Peyer's patch (tissue), 4 donors: Measurements from ENCODE around the gene VPS9D1. TPM values are rescaled to one million over a fixed set of nuclear protein-coding genes. Genes with fewer than 3 reads are reported as not detected.

Experiments
- DNase-seq, 3 donors: peaks; one replicate each; pipeline ENCODE4 v3.0.0-alpha.2; 2017 to 2019
- H3K27ac ChIP-seq, 4 donors: fragments of 200-600 bp; sonication (generic); one replicate each; pipeline ENCODE4 v1.5.1; 2016 to 2019
- H3K27me3 ChIP-seq, 2 donors: fragments of 200-600 bp; sonication (generic); one replicate each; pipeline ENCODE4 v1.5.1; 2019
- H3K36me3 ChIP-seq, 3 donors: fragments of 200-600 bp; sonication (generic); one replicate each; pipeline ENCODE4 v1.5.1; 2016 to 2019
- H3K4me1 ChIP-seq, 4 donors: fragments of 200-600 bp; sonication (generic); one replicate each; pipeline ENCODE4 v1.5.1; 2016 to 2019
- H3K4me3 ChIP-seq, 4 donors: fragments of 200-600 bp; sonication (generic); 1 replicate in 3 of 4; 2 replicates in 1 of 4; pipeline ENCODE4 v1.5.1; 2016 to 2019; ENCODE audit warnings: mild to moderate bottlenecking in 1 of 4
- H3K9me3 ChIP-seq, 4 donors: fragments of 200-600 bp; sonication (generic); one replicate each; pipeline ENCODE4 v1.5.1; 2016 to 2019; ENCODE audit warnings: mild to moderate bottlenecking in 1 of 4
- POLR2A ChIP-seq, 2 donors: fragments of 450-650 bp; IDR thresholded peaks; one replicate each; pipeline ENCODE4 v1.5.1; 2017; ENCODE audit warnings: antibody characterized with exemption in 2 of 2, mild to moderate bottlenecking in 2 of 2, moderate library complexity in 2 of 2
- total RNA-seq, 4 donors: library from RNA; depleted of rRNA; stranded (reverse); fragments of >200 nt; gene quantifications; one replicate each; pipeline ENCODE4 v1.1.0, GENCODE V29; 2016
- TF ChIP-seq, protein P1 (sequence below), 6 experiments: fragments of 450-650 bp in 4 of 6; fragments of 200-600 bp in 2 of 6; sonication (generic) in 1 of 6; IDR thresholded peaks; one replicate each; pipeline ENCODE4 v1.5.1; 2017 to 2019; ENCODE audit warnings: antibody characterized with exemption in 6 of 6, mild to moderate bottlenecking in 3 of 6, moderate library complexity in 1 of 6

Gene VPS9D1
- total RNA-seq, 4 donors from 2014 or later: 14.9 to 45.9 (median 27.9) TPM

DNA sequence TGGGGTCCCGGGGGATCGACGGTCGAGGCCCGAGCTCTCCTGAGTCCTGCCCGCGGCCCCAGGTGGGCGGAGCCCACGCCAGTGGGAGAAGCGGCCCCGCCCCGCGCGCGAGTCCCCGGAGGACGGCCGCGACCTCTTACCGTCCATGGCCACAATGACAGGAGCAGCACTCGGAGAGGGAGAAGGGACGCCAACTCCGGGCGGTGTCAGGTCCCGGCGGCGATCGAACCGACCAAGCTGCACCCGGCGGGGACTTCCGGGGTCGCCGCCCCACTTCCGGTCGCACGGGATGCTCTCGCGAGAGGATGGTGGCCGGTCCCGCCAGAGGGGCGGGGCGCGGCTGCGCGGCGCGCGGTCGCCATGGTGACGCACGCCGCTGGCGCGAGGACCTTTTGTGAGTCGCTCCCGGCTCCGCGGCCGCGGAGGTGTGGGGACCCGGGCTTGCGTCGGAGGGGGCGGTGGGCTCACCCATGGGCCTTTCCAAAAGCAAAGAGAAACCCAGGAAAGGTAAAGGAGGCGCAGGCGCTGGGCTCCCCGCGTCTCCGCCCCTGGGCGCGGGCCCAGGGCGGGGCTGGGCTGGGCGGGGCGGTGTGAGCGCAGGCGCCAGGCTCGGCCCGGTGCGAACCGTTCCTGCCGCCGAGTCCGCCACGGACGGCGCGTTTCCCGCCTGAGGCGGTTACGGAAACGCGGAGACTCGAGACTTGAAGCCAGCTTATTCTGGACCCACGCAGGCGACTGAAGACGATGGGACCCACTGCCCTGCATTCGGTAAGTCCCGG is 63.1 kb downstream of the VPS9D1 start, which contains the start of the genes CHMP1A and SPATA33:
TSS of gene CHMP1A (minus strand) at position 267 of the 779 bp plus-strand sequence. CDS start at position 147, 120 bp downstream.
TSS of gene SPATA33 (plus strand) at position 395 of the 779 bp plus-strand sequence. CDS start at position 471, 76 bp downstream.
- Histone ChIP-seq H3K9me3 (no peaks in the 10 kb centered on the region), H3K27ac (peak within 1 kb of the TSS; percentile 85 to 90 (median 90)), H3K36me3 (peaks cover 0 to 19% (median 0%) of the 10 kb centered on the region in 3 donors), H3K27me3 (no peaks in the 10 kb centered on the region), H3K4me1 (peaks cover 4 to 30% (median 11%) of the 10 kb centered on the region in 4 donors), H3K4me3 (peak within 1 kb of the TSS; percentile 85 to 99 (median 91))
- DNase-seq: peak; percentile 83 to 95 (median 94)
- TF ChIP-seq POLR2A (IDR thresholded peaks at IDR 0.05): peak; percentile 74 to 79
- TF ChIP-seq, protein P1, sequence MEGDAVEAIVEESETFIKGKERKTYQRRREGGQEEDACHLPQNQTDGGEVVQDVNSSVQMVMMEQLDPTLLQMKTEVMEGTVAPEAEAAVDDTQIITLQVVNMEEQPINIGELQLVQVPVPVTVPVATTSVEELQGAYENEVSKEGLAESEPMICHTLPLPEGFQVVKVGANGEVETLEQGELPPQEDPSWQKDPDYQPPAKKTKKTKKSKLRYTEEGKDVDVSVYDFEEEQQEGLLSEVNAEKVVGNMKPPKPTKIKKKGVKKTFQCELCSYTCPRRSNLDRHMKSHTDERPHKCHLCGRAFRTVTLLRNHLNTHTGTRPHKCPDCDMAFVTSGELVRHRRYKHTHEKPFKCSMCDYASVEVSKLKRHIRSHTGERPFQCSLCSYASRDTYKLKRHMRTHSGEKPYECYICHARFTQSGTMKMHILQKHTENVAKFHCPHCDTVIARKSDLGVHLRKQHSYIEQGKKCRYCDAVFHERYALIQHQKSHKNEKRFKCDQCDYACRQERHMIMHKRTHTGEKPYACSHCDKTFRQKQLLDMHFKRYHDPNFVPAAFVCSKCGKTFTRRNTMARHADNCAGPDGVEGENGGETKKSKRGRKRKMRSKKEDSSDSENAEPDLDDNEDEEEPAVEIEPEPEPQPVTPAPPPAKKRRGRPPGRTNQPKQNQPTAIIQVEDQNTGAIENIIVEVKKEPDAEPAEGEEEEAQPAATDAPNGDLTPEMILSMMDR (IDR thresholded peaks at IDR 0.05): no peak

Other genes with a start within 250 kb of the VPS9D1 start
- 100 to 1,000 TPM; 177 to 227 (median 211) TPM for gene ANKRD11, start 230.3 kb downstream of the VPS9D1 start, total RNA-seq
- gene SPG7, start 212.5 kb downstream of the VPS9D1 start, total RNA-seq: 100 to 1,000 TPM; 242 to 461 (median 378) TPM
- 1,000 to 10,000 TPM; 1,597 to 3,276 (median 2,603) TPM for gene RPL13, start 160.2 kb downstream of the VPS9D1 start, total RNA-seq
- 10 to 100 TPM in 3 of 4 donors, 1 to 10 TPM in 1; 7.4 to 48.7 (median 13.5) TPM for gene CPNE7, start 145.1 kb downstream of the VPS9D1 start, total RNA-seq
- gene DPEP1, start 107.3 kb downstream of the VPS9D1 start, total RNA-seq: 1,000 to 10,000 TPM in 3 of 4 donors, 100 to 1,000 TPM in 1; 272 to 3,324 (median 2,161) TPM
- 100 to 1,000 TPM in 3 of 4 donors, 10 to 100 TPM in 1; 88.3 to 246 (median 196) TPM for gene CHMP1A, start 63.2 kb downstream of the VPS9D1 start, total RNA-seq
- 10 to 100 TPM; 13.9 to 76.7 (median 25.6) TPM for gene SPATA33, start 63.1 kb downstream of the VPS9D1 start, total RNA-seq
- gene CDK10, start 34.2 kb downstream of the VPS9D1 start, total RNA-seq: 100 to 1,000 TPM in 3 of 4 donors, 10 to 100 TPM in 1; 97.9 to 198 (median 158) TPM
- gene SPATA2L, start 19.2 kb downstream of the VPS9D1 start, total RNA-seq: 10 to 100 TPM; 19.0 to 44.7 (median 36.7) TPM
- gene ZNF276, start 639 bp upstream of the VPS9D1 start, total RNA-seq: 100 to 1,000 TPM in 3 of 4 donors, 10 to 100 TPM in 1; 59.0 to 270 (median 125) TPM
- 100 to 1,000 TPM in 1 of 4 donors, 10 to 100 TPM in 3; 19.4 to 187 (median 27.9) TPM for gene FANCA, start 95.7 kb upstream of the VPS9D1 start, total RNA-seq
- gene SPIRE2, start 107.6 kb upstream of the VPS9D1 start, total RNA-seq: 100 to 1,000 TPM in 3 of 4 donors, 10 to 100 TPM in 1; 45.5 to 147 (median 111) TPM
- gene TCF25, start 152.7 kb upstream of the VPS9D1 start, total RNA-seq: 100 to 1,000 TPM; 247 to 946 (median 371) TPM
- gene MC1R, start 198.0 kb upstream of the VPS9D1 start, total RNA-seq: 10 to 100 TPM in 2 of 4 donors, 1 to 10 TPM in 2; 8.3 to 29.2 (median 11.2) TPM
- 10 to 100 TPM in 1 of 4 donors, 1 to 10 TPM in 3; 2.1 to 12.4 (median 4.6) TPM for gene TUBB3, start 202.4 kb upstream of the VPS9D1 start, total RNA-seq
- gene DEF8, start 227.9 kb upstream of the VPS9D1 start, total RNA-seq: 100 to 1,000 TPM in 1 of 4 donors, 10 to 100 TPM in 3; 28.4 to 237 (median 60.9) TPM